Thoracic aorta (tissue), 2 donors: Measurements from ENCODE around the gene CACNG3. TPM values are rescaled to one million over a fixed set of nuclear protein-coding genes. Genes with fewer than 3 reads are reported as not detected.
"Not testable (repeated sequence)": the region's sequence is repeated elsewhere in the genome, so short reads cannot be mapped to it uniquely, and the experiment has no call there.

ENCODE experiments used
- ATAC-seq: fragments of 150-250 bp; one replicate; pipeline ENCODE4 v1.8.0; 2017; ENCODE audit warnings: low read depth; ENCODE audit not compliant: insufficient number of reproducible peaks, low FRiP score
- DNase-seq: peaks from one replicate; pipeline ENCODE4 v3.0.0-alpha.2; 2020; ENCODE audit warnings: low spot score
- H3K27ac ChIP-seq, 2 donors: fragments of 200-600 bp; sonication (generic); 1 replicate in 1 of 2; 2 replicates in 1 of 2; pipeline ENCODE4 v1.5.1; 2016; ENCODE audit warnings: mild to moderate bottlenecking in 2 of 2, moderate library complexity in 2 of 2
- H3K27me3 ChIP-seq: fragments of 200-600 bp; sonication (generic); replicated peaks from 2 replicates; pipeline ENCODE4 v1.6.0; 2016; ENCODE audit warnings: mild to moderate bottlenecking; ENCODE audit not compliant: insufficient read depth
- H3K36me3 ChIP-seq: fragments of 200-600 bp; sonication (generic); one replicate; pipeline ENCODE4 v1.5.1; 2016
- H3K4me1 ChIP-seq, 2 donors: fragments of 200-600 bp; sonication (generic); 1 replicate in 1 of 2; 2 replicates in 1 of 2; pipeline versions ENCODE4 v1.5.1 to v1.6.0; 2016; ENCODE audit warnings: low read depth in 2 of 2, mild to moderate bottlenecking in 1 of 2; ENCODE audit not compliant: control insufficient read depth in 1 of 2
- H3K4me3 ChIP-seq: fragments of 200-600 bp; sonication (generic); 2 replicates; pipeline ENCODE4 v1.5.1; 2016; ENCODE audit warnings: mild to moderate bottlenecking
- H3K9me3 ChIP-seq: fragments of 200-600 bp; sonication (generic); 2 replicates; pipeline ENCODE4 v1.5.1; 2016
- CTCF ChIP-seq: fragments of 200-600 bp; sonication (generic); IDR thresholded peaks from one replicate; pipeline ENCODE4 v1.5.1; 2019; ENCODE audit warnings: antibody characterized with exemption
- total RNA-seq, 2 donors: library from RNA; depleted of rRNA; stranded (reverse); fragments of >200 nt; gene quantifications; one replicate each; pipeline versions ENCODE4 v1.1.0 to v1.2.3, GENCODE V29; 2016

The CACNG3 gene
- total RNA-seq, 2 donors from 2014 or later: not detected

GRCh38 chr16:24328835-24329452 lies 72.8 kb downstream of the CACNG3 start:
- Histone ChIP-seq H3K27ac (no peak overlapping the region), H3K9me3 (no peaks in the 10 kb centered on the region), H3K36me3 (no peaks in the 10 kb centered on the region), H3K27me3 (no peaks in the 10 kb centered on the region), H3K4me1 (no peaks in the 10 kb centered on the region), H3K4me3 (no peak overlapping the region)
- no peak for ATAC-seq
- TF ChIP-seq CTCF: no peak
- no peak for DNase-seq

GRCh38 chr16:24332178-24332577 lies 76.0 kb downstream of the CACNG3 start:
- ATAC-seq: no peak
- no peak for TF ChIP-seq CTCF
- no peak for DNase-seq
- no peak overlapping the region for H3K27ac ChIP-seq
- H3K9me3 ChIP-seq: no peaks in the 10 kb centered on the region
- no peaks in the 10 kb centered on the region for H3K36me3 ChIP-seq
- no peaks in the 10 kb centered on the region for H3K4me1 ChIP-seq
- no peak overlapping the region for H3K4me3 ChIP-seq
- H3K27me3 ChIP-seq: no peaks in the 10 kb centered on the region

- no peaks in the 10 kb centered on the region for H3K27me3 ChIP-seq
- no peaks in the 10 kb centered on the region for H3K4me1 ChIP-seq
- H3K36me3 ChIP-seq: no peaks in the 10 kb centered on the region
- no peak for TF ChIP-seq CTCF
- no peaks in the 10 kb centered on the region for H3K9me3 ChIP-seq
- H3K4me3 ChIP-seq: no peak overlapping the region
- DNase-seq: no peak
- no peak overlapping the region for H3K27ac ChIP-seq
- ATAC-seq: no peak
These were observed 76.5 kb downstream of the CACNG3 start for GRCh38 chr16:24332582-24333090.

GRCh38 chr16:24336491-24336890 lies 80.4 kb downstream of the CACNG3 start:
- no peak for ATAC-seq
- H3K27ac ChIP-seq: no peak overlapping the region

GRCh38 chr16:24337013-24337412 lies 80.9 kb downstream of the CACNG3 start:
- Histone ChIP-seq H3K4me3 (no peak overlapping the region), H3K27ac (no peak overlapping the region), H3K36me3 (no peaks in the 10 kb centered on the region), H3K27me3 (no peaks in the 10 kb centered on the region), H3K4me1 (no peaks in the 10 kb centered on the region), H3K9me3 (no peaks in the 10 kb centered on the region)
- TF ChIP-seq CTCF: no peak
- no peak for DNase-seq
- ATAC-seq: no peak

More at GRCh38 chr16:24336491-24336890, 80.4 kb downstream of the CACNG3 start:
- H3K4me1 ChIP-seq: no peaks in the 10 kb centered on the region
- no peak for DNase-seq
- no peaks in the 10 kb centered on the region for H3K9me3 ChIP-seq
- TF ChIP-seq CTCF: no peak
- no peak overlapping the region for H3K4me3 ChIP-seq
- no peaks in the 10 kb centered on the region for H3K27me3 ChIP-seq
- H3K36me3 ChIP-seq: no peaks in the 10 kb centered on the region

- H3K9me3 ChIP-seq, H3K27me3 ChIP-seq, H3K36me3 ChIP-seq, H3K4me1 ChIP-seq, H3K27ac ChIP-seq, ATAC-seq, H3K4me3 ChIP-seq, DNase-seq: not testable (repeated sequence)
These were observed 87.7 kb downstream of the CACNG3 start for GRCh38 chr16:24343829-24344228.
